GM19467 (cell line): ENCODE data around the gene HLA-B.

Experiments used
- ATAC-seq: cut with Tn5 transposase; IDR thresholded peaks from one replicate; pipeline ENCODE4 v1.9.1; 2021; ENCODE audit warnings: mild to moderate bottlenecking, moderate library complexity; ENCODE audit not compliant: unreplicated experiment

Gene HLA-B

DNA sequence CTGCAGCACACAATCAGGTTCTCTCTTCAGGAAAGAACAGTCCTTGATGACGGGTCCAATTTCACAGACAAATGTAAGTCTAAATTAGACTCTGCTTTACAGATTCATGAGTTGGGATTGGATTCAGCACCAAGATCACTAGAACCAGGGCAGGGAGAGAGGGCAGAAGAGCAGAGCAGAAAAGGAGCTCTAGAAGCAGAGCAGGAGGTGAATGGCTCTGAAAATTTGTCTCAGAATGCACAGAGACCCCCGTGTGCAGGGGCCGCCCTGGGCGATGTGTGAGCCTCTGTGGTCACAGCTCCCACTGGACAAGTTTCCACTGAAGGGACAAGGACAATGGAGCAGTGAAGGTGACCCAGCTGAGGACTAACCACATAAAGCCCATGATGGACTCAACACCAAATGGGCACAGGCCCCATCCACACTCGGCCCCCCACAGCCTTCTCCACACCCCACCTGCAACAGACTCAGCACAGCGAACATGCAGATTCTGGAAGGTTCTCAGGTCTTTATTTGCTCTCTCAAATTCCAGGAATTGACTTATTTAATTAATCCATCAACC, 3.5 kb downstream of the HLA-B start:
- no peak for ATAC-seq

- no peak for ATAC-seq
These were observed 4.1 kb downstream of the HLA-B start for GRCh38 chr6:31352683-31353383.

GRCh38 chr6:31352310-31352682, 4.7 kb downstream of the HLA-B start:
- ATAC-seq, result no peak

DNA sequence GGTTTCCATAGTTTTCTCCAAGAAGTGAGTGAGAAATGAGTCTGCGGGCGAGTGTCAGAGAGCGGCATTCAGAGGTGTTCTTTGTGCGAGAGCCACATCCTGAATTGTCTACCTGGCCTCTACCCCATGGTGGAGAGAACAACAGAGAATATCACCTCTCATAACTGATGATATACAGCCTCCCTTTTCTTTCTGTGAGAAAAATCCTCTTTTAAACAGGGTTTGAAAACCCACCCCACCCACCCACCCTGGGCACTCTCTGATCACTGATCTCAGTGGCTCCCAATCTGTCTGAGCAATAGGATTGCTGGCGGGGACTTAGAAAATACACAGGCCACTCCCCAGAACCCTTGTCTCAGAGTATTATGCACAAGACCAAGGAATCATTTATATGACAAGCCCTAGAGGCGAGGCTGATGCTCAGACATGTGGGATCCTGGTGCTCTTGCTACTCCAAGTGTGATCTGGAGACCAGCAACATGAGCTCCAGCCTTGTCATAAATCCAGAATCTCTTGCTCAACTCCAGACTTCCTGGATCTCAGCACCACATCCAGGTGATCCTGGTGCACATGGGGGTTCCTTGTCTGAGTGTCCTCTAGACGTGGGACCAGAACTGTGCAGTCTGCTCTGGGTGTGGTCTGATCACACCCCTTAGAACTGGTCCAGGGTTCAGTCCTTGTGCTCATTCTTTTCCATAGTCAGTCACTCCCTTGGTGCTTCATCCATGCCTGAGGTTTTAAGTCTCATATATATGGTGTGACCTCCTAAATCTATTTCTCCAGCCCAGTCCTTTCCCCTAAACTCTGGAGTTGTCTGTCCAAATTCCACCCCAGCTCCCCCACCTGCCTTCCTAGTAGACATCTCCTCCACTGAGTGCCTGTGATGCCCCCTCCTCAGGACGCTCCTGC, 5.3 kb downstream of the HLA-B start:
- no peak for ATAC-seq

DNA sequence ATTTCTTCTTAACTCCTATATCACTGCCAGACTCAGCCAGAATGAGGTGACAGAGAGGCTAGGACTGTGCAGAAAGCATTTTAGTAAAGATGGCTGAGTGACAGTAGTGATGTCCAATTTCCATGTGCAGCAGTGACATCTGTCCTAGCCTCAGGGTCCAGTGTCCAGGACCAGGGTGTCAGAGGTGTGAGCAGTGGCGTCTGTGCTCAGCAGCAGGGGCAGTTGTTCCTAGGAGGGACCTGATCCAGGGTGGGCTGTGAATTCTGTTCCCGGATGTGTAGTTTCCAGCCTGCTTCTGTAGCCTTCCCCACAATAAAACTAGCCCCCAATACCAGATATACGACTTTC, 6.0 kb downstream of the HLA-B start:
- no peak for ATAC-seq

DNA sequence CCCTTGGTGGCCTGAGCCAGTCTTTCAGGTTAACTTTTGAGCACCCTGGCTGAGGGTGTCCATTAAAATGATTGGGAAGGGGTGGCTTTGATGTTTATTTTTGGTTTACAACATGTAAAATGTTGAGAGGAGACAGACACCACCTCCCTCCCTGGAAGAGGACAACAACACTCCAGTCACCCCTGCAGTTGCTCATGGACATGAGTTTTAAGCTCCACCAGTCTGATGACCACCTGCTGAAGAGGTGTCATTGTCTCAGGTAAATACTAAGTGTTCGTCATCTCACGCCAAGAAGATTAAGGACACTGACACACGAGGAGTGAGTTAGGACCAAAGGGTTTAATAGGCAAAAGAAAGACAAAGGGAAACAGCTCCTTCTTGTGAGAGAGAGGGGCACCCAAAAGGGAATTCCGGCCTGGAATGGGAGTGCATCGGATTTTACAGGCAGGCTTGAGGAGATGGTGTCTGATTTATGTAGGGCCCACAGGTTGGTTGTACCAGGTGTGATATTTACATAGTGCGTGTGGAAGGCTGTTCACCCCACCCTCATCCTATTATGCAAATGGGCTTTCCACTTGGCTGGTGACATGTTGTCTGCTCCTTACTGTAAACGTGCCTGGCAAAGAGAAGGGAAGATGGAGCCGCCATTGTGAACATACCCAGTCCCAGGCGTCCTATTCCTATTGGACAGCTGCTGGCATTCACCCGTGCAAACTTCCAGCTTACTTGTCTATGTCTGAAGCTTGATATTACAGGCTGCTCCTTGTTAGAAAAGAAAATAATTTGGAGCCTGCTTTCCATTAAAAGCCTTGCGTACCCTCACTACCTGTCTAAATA, 6.6 kb downstream of the HLA-B start:
- no peak for ATAC-seq

DNA sequence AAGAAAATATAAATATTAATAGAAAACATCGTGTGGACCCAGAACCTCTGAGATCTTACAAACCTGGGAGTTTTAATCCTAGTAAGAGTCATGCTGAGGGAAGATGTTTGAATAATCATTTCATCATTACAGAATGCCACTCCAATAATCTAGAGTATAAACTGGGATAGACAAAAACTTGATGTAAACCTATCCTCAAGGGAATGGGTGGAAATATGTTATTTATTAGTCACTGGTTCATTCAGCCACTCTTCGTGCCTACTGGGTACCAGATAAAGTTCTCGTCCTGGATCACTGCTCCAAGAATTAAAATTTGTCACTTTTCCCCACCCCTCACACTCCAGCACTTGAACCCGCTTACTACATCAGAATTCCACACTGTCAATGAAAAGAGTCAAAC, 7.7 kb downstream of the HLA-B start:
- ATAC-seq, result no peak

GRCh38 chr6:31345026-31345730, 11.8 kb downstream of the HLA-B start:
- no peak for ATAC-seq

DNA sequence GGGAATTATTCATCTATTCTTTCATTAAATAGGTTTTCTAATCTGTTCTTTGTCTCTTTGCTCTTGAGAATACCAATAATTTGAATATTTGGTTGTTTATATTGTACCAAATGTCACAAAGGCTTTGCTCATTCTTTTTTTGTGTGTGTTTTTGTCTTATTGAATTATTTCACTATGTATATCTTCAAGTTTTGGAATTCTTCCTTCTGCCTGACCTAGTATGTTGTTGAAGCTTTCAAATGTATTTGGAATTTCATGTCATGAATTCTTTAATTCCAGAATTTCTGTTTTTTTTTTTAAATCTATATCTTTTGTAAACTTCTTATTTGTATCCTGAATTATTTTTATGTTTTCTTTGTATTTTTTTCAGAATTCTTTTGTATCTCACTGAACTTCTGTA, 16.8 kb downstream of the HLA-B start:
- ATAC-seq, result no peak

- ATAC-seq, result no peak
These were observed 17.8 kb downstream of the HLA-B start for GRCh38 chr6:31339210-31339609.

GRCh38 chr6:31336896-31337496, 20.0 kb downstream of the HLA-B start:
- no peak for ATAC-seq

DNA sequence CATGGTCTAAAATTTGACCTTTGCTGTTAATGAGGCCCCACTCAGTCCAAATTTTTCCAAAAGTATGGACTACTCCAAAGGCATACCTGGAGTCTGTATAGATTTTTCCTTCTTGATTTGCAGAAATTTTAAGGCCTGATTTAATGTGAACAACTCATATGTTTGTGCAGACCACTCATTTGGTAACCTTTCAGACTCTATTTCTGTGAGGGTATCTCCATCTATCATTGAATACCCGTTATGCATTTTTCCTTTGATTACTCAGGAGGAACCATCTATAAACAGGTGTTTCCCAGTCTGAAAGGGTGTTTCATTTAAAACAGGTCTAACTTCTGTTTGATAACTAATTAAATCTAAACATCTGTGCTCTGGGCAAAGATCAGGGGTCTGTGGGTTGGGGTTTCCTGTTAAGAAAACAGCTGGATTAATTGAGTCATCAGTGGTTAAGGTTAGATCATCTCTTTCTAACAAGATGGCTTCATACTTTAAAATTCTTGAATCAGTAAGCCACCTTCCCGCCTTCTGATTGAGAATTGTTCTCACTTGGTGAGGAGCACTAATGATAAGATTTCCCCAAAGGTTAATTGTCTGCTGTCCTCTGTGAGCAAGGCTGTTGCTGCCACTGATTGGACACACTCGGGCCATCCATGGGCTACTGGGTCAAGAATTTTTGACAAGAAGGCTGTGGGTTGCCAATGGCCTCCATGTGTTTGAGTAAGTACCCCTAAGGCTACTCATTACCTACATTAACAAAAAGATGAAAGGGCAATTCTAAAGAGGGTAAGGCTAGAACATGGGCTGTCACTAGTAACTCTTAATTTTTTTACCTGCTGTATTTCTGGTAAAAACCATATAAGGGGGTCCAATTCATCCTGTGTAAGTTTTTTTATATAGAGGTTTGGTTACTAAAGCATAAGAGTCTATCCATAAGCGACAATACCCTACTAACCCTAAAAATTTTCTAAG, 24.1 kb downstream of the HLA-B start:
- no peak for ATAC-seq

DNA sequence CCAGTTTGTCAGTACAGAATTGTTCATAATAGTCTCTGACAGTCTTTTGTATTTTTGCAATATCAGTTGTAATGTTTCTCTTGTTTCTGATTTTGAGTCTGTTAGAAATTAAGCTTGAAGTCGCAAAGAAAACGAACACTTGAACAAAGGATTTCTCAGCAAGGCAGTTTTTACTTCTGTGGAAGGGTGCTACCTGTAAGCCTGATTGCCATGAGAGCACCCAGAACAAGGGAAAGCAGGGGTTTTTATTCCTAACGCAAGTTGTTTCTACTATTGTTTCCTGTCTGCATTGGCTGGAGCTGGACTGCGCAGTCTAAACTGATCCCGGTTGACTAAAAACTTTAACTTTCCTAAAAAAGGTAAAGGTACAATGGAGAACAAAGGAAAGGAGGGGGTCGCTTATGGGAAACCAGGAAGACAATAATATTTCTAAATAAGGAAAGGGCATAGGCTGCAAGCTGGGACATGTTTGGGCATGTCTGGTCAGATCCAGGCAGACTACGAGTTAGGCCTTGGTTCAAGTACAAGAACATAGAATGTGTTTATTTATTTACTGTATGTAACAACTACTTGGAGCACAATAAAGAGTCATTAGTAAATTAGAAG, 28.5 kb downstream of the HLA-B start:
- ATAC-seq, result no peak

DNA sequence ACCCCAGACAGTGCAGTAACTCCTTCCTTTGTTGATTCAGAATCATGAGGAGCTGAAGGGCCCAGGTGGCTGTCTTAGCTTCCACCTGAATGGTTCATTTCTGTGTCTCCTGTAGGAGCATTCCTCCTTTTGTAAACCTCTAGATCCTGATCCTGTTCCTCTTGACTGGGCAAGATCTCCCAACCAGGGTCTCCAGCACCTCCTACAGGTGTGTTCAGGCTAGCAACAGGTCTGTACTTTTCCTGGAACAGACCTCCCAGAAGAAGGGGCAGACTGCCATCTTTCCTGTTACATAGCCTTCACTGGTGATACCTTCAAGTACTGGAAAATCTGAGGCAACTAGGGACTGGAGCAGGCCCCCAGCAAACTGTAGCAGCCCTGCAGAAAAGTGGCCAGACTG, 35.2 kb downstream of the HLA-B start:
- no peak for ATAC-seq

- ATAC-seq, result no peak
These were observed 35.8 kb downstream of the HLA-B start for GRCh38 chr6:31321005-31321707.

DNA sequence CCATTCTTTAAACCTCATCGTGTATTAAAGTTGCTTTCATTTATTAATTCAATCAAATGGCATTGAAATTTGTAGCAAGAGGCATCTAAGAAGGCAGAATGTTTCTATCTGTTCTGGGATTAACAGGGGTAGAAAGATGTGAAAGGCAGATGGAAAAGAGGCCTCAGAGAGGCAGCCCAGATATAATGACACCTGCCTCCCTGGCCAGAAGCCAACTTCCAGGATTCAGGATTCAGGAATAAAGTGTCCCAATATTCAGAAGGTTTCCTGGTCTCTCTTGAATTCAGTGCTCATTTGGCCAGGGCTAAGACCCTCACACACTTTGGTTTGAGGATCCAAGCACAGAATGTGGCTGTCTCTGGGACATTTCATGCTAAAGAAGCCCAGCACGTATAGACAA, 39.9 kb downstream of the HLA-B start:
- ATAC-seq, result no peak

DNA sequence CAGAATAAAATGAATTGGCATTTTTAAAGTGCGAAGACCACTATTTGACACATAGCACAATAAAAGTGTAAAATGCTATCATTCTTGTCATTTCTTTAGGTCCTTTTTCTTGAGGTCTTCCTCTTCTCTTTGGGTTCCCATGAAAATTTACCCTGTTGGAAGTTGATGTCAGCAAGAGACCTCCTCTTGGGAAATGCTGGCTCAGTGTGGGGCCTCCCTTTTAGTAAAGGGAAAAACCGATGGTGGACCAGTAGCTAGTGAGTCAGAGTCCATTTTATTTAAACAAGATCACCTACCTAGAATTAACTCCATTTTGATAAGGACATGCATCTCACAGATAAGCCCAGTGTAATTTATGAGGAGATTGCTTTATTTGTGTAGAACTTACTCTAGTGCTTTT, 47.3 kb downstream of the HLA-B start:
- ATAC-seq, result no peak

DNA sequence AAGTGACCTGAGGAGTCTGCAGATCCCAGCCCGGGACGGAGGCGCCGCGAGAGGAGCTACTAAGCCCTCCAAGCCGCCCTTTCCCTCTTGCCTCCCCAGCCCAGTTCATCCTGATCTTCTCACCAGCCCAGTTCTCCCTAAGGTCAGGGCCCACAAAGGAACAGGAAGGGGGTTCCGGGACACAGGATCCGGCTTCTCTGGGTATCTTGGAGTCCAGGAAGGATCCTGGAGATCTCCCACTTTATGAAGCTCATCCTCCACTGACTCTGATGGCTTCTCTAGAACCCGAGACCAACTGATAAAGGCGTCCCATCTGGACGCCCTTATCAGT, 48.2 kb downstream of the HLA-B start:
- no peak for ATAC-seq
